D341Med (cell line): Measurements from ENCODE around the gene CDCA4.

ENCODE experiments used
- DNase-seq: peaks from one replicate; pipeline ENCODE4 v3.0.0; 2012; ENCODE audit warnings: low spot score

The CDCA4 gene

DNA sequence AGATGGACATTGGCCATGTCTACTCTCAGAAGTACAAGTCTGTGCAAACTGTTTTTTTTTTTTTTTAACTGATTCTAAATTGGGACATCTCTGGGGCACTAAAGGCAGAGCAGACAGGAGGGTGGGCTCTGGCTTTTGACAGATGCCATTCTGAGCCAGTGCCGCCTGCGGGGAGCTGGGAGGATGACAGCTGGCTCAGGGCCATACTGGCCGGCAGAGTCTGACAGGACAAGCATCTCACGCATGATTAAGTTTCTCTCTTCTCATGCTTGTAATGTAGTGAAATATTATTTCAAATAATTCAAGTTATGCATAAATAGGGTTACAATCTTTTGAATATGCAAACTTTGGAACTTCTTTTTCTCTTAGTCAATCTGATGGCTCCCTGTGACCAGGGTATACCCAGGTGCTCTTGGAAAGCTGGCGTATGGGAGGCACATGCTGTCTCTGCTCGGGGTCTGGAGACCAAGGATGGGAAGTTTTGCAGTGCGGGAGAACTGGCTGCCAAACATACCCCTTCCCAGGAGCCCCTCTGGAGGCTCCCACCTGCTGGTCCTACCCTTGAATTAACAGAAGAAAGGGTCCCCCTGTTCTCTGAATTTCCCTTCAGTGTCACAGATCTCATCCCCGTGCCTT, 7.6 kb downstream of the CDCA4 start:
- DNase-seq: peak; percentile 64

DNA sequence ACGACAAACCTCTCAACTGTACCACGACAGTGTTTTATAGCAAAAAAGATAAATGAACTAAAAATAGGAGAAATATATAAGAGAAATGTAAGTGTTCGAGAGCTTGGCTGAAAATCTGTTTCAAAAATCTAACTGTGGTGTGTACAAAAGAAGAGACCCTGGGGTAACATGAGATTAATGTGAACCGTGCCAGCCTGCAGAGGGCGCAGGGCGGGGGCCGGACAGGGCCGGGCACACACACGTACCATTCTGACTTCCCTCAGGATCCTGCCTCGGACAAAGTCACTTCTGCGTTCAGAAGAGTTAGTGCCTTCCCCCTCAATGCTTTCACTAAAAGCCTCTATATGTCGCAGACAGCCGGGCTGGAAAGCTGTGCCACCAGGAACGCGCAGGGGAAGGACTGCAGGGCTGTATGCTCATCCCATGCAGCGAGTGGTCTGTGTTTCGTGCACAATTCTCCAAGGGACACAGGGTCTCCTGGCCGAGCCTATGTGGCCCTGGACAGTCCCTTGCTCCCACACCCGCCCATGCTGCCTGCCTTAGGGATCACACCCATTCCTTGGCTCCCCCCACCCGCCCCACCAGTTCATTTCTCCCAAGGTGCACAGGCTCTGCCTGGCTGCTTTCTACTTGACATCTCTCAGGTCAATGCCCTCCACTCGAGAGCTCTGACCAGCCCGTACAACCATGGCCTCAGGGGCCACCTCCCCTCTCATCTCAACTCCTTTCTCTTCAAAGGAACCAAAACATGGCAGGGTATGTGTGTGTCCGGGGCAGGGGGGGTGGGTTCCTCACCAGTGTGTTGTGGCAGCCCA, 8.5 kb downstream of the CDCA4 start:
- peak; percentile 67 for DNase-seq

DNA sequence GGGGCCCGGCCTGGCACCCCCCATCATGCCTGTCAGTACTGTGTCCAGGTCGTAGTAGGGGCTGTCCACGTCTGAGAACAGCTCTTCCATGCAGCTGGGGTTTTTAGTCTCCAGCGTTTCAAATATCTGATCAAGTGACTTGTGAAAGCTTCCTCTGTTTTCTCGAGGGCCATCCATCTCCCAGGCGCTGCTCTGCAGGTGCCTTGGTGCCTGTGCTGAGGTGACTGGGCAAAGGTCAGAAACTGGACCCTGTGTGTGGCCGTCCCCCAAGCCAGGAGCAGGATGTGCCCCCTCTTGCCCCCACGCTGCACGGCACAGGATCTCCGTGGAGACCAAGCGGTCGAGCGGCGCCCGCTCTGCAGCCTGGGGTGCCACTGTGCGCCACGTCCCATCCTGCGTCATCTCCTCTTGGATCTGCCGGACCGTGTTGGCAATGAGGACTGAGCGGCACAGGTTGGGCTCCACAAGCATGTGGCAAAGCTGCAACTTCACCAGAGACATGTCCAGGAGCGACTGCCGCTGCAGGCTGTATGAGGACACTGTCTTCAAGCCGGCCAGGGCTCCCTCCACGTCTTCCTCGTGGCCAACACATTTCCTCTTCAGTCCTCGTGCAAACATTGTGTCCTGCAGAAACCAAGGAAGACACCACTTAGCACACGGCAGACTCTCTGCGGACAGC, 9.4 kb downstream of the CDCA4 start:
- peak; percentile 10 for DNase-seq

DNA sequence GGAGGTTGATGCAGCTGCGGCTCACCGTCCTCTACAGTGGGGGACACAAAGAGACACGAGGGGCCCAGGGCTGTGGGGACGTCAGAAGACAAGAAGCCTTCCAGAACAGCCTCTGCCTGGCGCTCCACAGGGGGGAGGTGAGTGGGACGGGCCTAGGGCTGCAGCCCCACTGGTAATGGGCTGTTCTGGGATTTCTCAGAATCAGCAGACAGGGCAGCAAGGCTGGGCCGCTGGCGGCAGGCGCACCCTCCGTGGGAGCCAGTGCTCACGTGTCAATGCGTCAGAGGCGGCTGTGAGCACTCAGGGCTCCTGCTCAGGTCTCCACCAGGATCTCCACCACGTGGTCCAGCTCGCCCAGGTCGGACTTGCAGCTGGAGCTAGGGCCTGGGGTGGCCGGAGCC, 10.0 kb downstream of the CDCA4 start:
- DNase-seq: peak; percentile 8

DNA sequence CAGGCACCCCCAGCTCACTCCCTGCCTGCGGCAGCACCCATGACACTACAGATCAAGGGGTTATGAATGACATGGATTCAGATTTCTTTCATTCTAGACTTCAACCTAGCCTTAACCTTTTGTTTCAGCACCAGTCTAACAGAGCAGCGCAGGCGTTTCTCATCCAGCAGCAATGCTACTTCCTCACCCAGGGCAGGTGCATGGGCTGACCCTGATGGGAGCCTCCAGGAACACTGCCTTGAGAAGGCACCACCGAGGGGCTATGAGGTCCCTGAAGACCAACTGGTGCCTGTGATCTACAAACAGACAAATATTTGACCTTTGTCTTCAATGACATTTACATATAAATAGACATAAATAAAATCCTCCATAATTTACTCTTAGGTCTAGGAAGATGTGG, 10.8 kb downstream of the CDCA4 start:
- peak; percentile 6 for DNase-seq

DNA sequence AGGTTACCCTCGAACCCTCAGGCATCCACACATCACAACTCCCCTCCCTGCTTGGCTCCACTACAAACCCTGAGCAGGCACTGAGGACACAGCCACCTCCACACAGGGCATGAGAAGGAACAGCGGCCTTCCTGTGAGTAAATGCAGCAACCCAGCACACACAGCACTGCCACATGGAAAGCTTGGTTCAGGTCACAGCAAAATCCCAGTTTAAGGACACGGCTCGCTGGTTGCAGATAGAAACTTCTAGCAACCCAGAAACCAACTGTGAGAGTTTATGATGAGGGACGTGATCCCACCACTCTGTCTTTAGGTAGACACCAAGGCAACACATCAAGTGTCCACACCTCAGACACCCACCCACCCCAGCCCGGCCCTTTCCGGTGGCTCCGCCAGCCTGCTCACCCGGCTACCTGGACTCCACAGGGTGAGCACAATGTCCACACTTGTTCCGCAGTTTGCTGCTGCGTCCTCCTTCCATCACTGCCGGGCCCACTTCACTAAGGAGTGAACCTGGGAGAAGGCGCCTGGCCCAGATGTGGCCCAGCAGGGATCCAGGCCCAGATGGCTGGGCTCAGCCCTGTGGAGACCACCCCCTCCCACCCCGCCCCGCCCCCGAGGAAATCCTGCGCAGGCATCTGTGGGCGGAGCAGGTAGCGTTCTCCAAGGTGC, 13.2 kb downstream of the CDCA4 start:
- peak; percentile 12 for DNase-seq

DNA sequence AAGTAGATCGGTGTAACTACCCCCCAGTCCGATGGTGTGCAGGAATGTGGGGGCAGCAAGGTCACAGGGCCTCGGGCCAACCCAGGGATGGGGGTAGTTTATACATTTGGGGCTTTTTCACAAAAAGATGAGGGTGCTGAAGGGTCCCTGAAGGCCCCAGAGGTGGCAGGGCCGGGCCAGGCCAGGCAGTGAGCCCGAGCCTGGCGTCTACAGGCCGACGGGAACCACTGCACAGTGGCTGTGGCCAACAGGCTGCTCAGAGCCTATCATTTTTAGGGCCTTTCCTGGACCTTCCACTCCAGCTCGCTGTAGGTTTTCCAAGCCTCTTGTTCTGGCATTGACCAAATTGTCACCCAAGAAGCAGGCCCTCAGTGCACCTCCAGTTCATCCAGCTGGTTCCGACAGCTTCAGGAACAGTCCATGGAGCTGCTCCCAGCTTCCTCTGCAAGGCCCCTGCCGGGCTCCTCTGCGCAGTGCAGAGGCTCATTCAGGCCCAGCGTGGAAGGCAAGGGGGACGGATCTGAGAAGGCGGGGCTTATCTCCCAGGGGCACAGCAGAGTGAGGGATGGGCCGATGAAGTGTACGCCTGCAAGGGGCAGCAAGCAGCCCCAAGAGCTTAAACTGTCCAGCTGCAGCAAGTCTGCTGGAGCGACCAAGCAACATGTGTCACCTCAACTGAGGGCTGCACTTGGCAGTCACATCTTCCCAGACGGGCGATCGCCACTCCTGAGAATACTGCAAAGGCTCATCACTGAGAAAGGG, 13.9 kb downstream of the CDCA4 start:
- DNase-seq: peak; percentile 27

DNA sequence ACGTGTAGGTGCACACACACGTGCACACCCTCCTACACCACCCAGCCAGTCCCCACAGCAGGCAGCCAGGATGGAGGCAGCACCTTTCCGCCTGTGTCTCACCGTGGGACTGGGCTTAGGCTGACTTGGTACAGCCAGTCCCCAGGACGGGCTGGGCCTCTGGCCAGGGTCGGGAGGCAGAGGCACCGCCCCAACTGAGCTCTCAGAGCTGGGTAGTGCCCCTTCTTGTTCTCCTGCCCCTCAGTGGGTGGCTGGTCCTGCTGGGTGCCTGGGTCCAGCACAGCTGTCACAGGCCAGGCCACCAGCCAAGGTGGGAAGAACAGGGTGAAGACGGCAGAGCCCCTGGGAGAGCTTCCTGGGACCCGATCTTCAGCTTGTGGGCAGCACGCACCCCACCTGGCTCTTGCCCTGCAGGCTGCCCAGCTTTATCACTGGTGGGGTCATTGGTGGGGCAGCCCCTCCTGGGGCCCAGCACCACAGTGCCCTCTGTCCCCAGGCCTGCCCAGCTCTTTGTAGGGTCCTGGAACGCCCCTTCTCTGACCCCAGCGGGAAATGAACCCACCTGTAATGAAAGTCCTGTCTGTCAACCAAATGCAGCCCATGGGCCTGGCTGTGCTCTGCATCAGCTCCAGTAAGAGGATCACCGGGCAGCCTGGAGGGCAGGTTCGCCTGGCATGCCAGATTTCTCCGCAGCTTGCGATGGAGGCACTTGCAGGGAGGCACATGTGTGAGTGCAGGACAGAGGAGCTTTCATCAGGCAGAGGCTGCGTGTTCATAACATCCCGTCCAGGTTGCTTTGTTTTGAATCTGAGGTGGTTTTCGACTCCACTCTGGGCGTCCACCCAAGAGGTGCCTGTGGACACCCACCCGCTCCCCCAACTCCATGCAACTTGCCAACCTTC, 14.7 kb downstream of the CDCA4 start:
- peak; percentile 35 for DNase-seq

DNA sequence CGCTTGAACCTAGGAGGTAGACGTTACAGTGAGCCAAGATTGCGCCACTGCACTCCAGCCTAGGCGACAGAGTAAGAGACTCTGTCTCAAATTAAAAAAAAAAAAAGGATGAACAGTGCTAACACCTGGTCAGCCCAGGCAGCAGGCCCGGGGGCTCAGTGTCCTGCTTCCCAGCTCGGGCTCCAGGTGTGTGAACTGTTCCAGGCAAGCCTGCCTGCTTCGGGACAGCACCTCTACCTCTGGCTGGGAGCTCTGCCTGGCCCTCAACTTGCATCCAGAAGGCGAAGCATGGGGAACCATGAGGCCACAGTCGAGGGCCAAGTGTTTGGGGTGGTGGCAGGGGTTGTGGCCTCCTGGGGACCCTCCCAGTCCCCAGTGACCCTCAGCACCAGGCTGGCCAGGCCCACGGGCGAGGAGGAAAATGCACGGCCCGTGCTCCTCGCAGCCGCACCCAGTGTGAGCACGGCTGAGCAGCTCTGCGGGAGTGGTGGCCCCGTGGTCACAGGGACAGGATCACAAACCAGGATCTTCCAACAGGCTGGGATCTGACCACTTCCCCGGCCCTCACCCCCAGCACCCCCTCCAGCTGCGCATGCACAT, 15.5 kb downstream of the CDCA4 start:
- DNase-seq: no peak

DNA sequence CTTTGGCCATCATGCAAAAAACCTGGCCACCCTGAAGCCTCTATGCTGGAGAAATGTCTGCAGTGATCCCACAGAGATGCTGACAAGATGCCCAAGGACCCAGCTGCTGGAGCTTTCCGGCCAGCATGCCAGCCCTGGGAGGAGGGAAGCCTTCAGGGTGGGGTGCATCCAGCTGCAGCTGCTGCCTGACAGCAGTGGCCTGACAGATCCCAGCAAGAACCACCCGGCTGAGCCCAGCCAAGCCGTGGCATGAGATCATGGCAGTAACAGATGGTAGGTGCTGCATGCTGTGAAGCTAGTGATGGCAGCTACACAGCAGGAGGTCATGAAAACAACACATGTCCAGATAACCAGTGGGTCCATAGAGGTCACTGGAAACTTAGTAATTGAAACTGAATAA, 21.5 kb downstream of the CDCA4 start:
- DNase-seq: no peak

DNA sequence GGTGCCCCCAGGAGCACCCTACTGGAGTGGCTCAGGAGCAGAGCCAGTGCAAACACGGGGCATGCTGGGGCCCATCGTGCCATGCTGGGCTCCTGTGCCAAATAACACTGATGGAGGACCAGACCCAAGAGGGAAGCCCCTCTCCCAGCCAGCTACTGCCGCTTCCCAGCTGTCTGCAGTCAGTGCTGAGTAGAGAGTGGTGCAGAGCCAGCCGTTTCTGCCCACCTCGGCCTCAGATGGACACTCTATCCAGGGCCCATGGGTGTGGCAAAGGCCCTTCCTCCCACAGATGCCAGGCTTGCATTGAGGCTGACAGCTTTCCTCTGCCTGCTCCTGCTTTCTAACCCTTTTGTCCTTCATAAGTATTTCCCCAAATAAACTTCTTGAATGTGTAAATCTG, 22.1 kb downstream of the CDCA4 start:
- no peak for DNase-seq

DNA sequence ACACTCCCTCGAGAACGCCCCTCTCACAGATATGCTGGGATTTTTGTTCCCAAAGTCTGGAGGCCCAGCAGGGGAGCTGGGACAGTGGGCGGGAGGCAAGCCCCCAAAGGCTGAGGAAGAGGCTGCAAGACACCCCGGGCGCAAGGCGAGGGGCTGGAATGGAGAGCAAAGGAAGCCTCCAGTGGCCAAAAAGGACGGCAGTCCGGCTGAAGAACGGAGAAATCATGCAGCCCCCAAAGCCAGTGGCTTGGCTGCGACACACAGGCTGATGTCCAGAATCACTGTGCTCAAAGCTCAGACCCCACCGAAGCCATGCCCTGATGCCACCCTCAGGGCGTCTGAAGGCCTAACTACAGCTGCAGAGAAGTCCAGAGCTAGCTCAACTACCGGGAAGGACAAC, 24.4 kb downstream of the CDCA4 start:
- DNase-seq: no peak

DNA sequence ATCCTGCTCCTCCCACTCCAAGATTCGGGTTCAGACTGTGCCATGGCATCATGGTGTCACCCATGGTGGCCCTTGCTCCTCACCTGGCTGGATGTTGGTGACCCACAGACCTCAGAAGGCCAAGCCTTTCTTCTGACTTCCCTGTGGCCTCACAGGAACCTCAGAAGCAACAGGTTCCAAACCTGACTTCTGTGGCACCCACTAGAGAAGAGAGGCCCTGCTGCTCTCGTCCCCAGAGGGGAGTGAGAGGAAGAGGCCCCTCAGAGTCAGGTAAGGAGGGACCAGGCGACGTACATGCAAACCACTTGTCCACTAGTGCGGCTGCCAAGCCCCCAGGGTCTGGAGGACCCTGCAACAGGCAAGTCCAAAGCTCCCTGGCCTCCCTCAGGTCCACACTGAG, 24.9 kb downstream of the CDCA4 start:
- no peak for DNase-seq

DNA sequence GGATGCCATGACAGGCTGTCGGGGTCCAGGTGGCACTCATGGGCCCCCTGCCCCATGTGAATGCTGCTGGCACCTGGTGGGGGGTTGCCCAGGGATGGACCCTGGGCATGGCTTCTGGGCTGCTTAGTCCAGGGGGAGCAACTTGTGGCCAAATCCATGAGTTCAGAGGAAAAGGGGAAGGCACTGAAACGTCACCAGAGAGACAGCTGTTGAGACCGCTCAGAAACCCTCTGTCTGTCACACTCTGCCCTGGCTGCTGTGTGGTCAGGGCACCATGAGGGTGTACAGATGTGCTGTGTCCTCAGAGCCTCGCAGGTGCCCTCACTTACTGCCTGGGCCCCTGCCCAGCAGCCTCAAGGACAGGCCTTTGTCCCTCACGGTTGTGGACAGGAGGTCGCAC, 25.9 kb downstream of the CDCA4 start:
- no peak for DNase-seq

DNA sequence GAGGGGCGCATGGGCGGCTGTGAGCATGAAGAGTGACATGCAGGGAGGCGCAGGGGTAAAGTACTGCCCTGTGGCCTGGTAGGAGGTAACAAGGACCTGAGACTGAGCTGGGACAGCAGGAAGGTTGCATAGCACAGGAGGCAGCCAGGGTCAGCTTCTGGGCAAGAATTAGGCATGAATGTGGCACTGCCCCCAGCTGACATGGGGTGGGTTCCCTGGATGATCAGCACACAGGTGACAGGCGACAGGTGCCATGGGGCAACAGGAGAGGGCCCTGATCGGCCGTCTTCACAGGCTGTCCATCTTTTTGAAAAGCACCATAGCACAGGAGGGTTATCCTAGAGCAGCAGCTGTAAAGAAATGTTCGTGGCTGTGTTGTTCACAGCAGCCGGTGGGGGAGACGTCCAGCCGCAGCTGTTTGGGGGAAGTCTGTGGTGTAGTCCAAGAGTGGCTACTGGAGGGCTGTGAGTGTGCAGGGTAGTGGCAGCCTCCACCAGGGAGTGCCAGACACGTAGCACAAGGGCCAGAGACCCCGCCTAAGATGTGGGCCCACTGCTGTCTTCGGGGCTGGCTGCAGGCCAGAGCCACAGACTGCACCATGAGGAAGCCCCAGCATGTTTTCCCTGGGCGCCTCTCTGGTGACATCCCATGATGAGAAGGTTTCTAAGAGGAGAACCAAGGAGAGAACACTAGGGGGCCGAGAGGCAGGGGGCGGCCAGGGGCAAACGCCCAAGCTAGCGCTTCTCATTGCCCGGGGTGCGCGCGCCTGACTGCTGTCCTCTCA, 26.9 kb downstream of the CDCA4 start:
- no peak for DNase-seq

DNA sequence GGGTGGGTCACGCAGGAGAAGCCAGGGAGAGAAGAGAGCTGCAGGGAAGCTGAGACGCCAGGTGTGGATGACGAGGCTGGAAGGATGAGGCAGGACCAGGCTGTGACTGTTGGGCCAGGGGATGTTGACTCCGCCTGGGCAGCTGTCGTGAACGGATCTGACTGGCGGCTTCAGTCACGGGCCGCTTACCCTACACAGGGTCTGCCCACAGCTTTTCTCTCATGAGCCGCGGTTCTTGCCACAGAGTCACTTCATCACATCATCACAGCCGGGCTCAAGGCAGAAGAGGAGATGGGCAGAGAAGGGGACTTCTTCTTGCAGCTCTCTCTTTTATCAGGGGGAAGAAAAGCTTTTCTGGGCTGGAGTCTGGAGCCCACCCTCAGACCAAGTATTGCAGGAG, 27.6 kb downstream of the CDCA4 start:
- DNase-seq: no peak

DNA sequence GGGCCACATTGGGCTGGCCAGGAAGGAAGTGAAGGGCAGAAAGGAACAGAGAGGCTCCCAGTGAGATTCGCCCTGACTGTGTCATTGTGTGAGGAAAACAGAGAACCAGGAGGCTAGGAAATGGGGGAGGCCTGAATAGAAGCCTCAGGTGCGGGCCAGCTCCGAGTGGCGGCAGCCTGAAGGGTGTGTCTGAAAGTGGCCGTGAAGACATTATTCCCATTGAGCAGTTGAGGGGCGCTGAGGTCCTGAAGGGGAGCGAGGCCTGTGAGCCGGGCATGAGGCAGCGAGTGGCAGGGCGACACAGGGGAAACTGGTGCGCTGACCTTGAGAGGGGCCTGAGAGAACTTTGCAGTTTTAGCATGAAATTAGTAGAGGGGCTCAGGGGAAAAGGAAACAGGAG, 28.4 kb downstream of the CDCA4 start:
- no peak for DNase-seq

DNA sequence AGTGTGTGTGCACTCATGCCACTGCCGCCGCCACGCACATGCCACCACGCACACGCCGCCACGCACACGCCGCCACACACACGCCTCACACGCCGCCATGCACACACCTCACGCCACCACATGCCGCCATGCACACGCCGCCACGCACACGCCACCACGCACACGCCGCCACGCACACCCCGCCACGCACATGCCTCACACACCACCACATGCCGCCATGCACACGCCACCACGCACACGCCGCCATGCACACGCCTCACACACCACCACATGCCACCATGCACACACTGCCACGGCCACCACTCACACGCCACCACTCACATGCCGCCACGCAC, 29.0 kb downstream of the CDCA4 start:
- no peak for DNase-seq

DNA sequence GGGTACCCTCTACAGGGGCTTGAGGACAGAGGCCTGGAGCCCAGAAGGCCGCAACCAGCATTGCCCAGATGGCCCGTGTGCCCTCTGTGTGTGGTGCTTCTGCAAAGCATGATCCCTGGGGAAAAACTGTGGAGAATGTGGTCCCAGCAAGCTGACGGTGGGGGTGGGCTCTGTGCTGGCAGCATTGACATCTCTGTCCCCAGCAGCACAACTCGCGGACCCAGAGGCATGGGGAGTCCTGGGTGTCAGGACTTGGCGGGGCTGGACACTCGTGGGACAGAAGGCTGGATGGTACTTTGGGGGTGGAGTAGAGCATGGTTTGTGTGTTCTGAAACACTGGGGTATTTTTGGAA, 31.0 kb downstream of the CDCA4 start:
- DNase-seq: no peak
